Mucosa of rectum (tissue), 2 donors: ENCODE measurements around the gene ADH1A.

Experiments used
- H3K27ac ChIP-seq, 2 donors: one replicate each; pipeline ENCODE4 v1.7.0; 2013; ENCODE audit warnings: inconsistent platforms in 2 of 2, low read depth in 2 of 2, low read length in 2 of 2
- H3K27me3 ChIP-seq, 2 donors: one replicate each; pipeline ENCODE4 v1.7.0; 2013; ENCODE audit warnings: low read length in 2 of 2; ENCODE audit not compliant: control insufficient read depth in 2 of 2, insufficient read depth in 2 of 2
- H3K36me3 ChIP-seq, 2 donors: one replicate each; pipeline ENCODE4 v1.7.0; 2013; ENCODE audit warnings: low read length in 2 of 2; ENCODE audit not compliant: control insufficient read depth in 2 of 2, insufficient read depth in 2 of 2
- H3K4me1 ChIP-seq, 2 donors: one replicate each; pipeline ENCODE4 v1.7.0; 2013; ENCODE audit warnings: low read length in 2 of 2, mild to moderate bottlenecking in 1 of 2; ENCODE audit not compliant: control insufficient read depth in 2 of 2, insufficient read depth in 2 of 2
- H3K4me3 ChIP-seq, 2 donors: one replicate each; pipeline ENCODE4 v1.7.0; 2013; ENCODE audit warnings: low read length in 2 of 2
- H3K9ac ChIP-seq, 2 donors: one replicate each; pipeline ENCODE4 v1.7.0; 2013; ENCODE audit warnings: low read length in 2 of 2, low read depth in 1 of 2, mild to moderate bottlenecking in 1 of 2
- H3K9me3 ChIP-seq, 2 donors: one replicate each; pipeline ENCODE4 v1.7.0; 2013; ENCODE audit warnings: low read length in 2 of 2; ENCODE audit not compliant: control insufficient read depth in 2 of 2
- donor health status: healthy.
- donor health status: Normal muscosa, but diverticular disease.

The ADH1A gene

GRCh38 chr4:99293357-99293756, 2.6 kb upstream of the ADH1A start:
- Histone ChIP-seq H3K27me3 (no peaks in the 10 kb centered on the region), H3K9me3 (no peaks in the 10 kb centered on the region)

GRCh38 chr4:99285387-99285786, 5.4 kb downstream of the ADH1A start:
- H3K4me1 ChIP-seq, result no peaks in the 10 kb centered on the region
- H3K27ac ChIP-seq, result no peak overlapping the region
- H3K9me3 ChIP-seq, result no peaks in the 10 kb centered on the region
- H3K9ac ChIP-seq, result no peak overlapping the region
- no peaks in the 10 kb centered on the region for H3K27me3 ChIP-seq
- no peak overlapping the region for H3K4me3 ChIP-seq
- no peaks in the 10 kb centered on the region for H3K36me3 ChIP-seq

More at GRCh38 chr4:99293357-99293756, 2.6 kb upstream of the ADH1A start:
- Histone ChIP-seq H3K9ac (no peak overlapping the region), H3K36me3 (no peaks in the 10 kb centered on the region), H3K4me3 (no peak overlapping the region), H3K4me1 (no peaks in the 10 kb centered on the region), H3K27ac (no peak overlapping the region)

- no peak overlapping the region for H3K9ac ChIP-seq
- H3K27ac ChIP-seq, result no peak overlapping the region
- H3K9me3 ChIP-seq, result no peaks in the 10 kb centered on the region
- H3K4me3 ChIP-seq, result no peak overlapping the region
- H3K4me1 ChIP-seq, result no peaks in the 10 kb centered on the region
- no peaks in the 10 kb centered on the region for H3K27me3 ChIP-seq
- H3K36me3 ChIP-seq, result no peaks in the 10 kb centered on the region
Observed at GRCh38 chr4:99282731-99283130, 8.1 kb downstream of the ADH1A start.

- H3K9ac ChIP-seq, result no peak overlapping the region
- no peak overlapping the region for H3K27ac ChIP-seq
- no peaks in the 10 kb centered on the region for H3K4me1 ChIP-seq
- no peak overlapping the region for H3K4me3 ChIP-seq
- no peaks in the 10 kb centered on the region for H3K9me3 ChIP-seq
- no peaks in the 10 kb centered on the region for H3K36me3 ChIP-seq
- no peaks in the 10 kb centered on the region for H3K27me3 ChIP-seq
Observed at GRCh38 chr4:99281261-99281660, 9.5 kb downstream of the ADH1A start.

- H3K4me1 ChIP-seq, result no peaks in the 10 kb centered on the region
- no peak overlapping the region for H3K9ac ChIP-seq
- H3K36me3 ChIP-seq, result no peaks in the 10 kb centered on the region
- H3K27me3 ChIP-seq, result no peaks in the 10 kb centered on the region
- no peaks in the 10 kb centered on the region for H3K9me3 ChIP-seq
- H3K27ac ChIP-seq, result no peak overlapping the region
- H3K4me3 ChIP-seq, result no peak overlapping the region
Observed at GRCh38 chr4:99276417-99276816, 14.4 kb downstream of the ADH1A start.

- H3K9ac ChIP-seq, result no peak overlapping the region
- no peak overlapping the region for H3K4me3 ChIP-seq
- H3K9me3 ChIP-seq, result no peaks in the 10 kb centered on the region
- no peaks in the 10 kb centered on the region for H3K27me3 ChIP-seq
- H3K4me1 ChIP-seq, result no peaks in the 10 kb centered on the region
- no peak overlapping the region for H3K27ac ChIP-seq
- no peaks in the 10 kb centered on the region for H3K36me3 ChIP-seq
Observed at GRCh38 chr4:99275885-99276284, 14.9 kb downstream of the ADH1A start.

GRCh38 chr4:99275050-99275449, 15.7 kb downstream of the ADH1A start:
- Histone ChIP-seq H3K4me1 (no peaks in the 10 kb centered on the region), H3K9me3 (no peaks in the 10 kb centered on the region), H3K9ac (no peak overlapping the region), H3K27me3 (no peaks in the 10 kb centered on the region), H3K4me3 (no peak overlapping the region), H3K27ac (no peak overlapping the region), H3K36me3 (no peaks in the 10 kb centered on the region)

GRCh38 chr4:99273704-99274103, 17.1 kb downstream of the ADH1A start:
- no peaks in the 10 kb centered on the region for H3K4me1 ChIP-seq
- no peaks in the 10 kb centered on the region for H3K36me3 ChIP-seq
- no peak overlapping the region for H3K27ac ChIP-seq
- H3K4me3 ChIP-seq, result no peak overlapping the region
- H3K9me3 ChIP-seq, result no peaks in the 10 kb centered on the region
- no peaks in the 10 kb centered on the region for H3K27me3 ChIP-seq
- no peak overlapping the region for H3K9ac ChIP-seq

- H3K4me1 ChIP-seq, result no peaks in the 10 kb centered on the region
- H3K27ac ChIP-seq, result no peak overlapping the region
- H3K9ac ChIP-seq, result no peak overlapping the region
- H3K4me3 ChIP-seq, result no peak overlapping the region
- no peaks in the 10 kb centered on the region for H3K27me3 ChIP-seq
- H3K9me3 ChIP-seq, result no peaks in the 10 kb centered on the region
- H3K36me3 ChIP-seq, result no peaks in the 10 kb centered on the region
Observed at GRCh38 chr4:99264927-99265326, 25.9 kb downstream of the ADH1A start.

GRCh38 chr4:99252746-99253145, 38.0 kb downstream of the ADH1A start:
- no peaks in the 10 kb centered on the region for H3K36me3 ChIP-seq
- H3K9me3 ChIP-seq, result no peaks in the 10 kb centered on the region
- H3K4me3 ChIP-seq, result no peak overlapping the region
- no peak overlapping the region for H3K9ac ChIP-seq
- no peak overlapping the region for H3K27ac ChIP-seq
- H3K27me3 ChIP-seq, result no peaks in the 10 kb centered on the region
- no peaks in the 10 kb centered on the region for H3K4me1 ChIP-seq

GRCh38 chr4:99248714-99249113, 42.1 kb downstream of the ADH1A start:
- H3K4me3 ChIP-seq, result no peak overlapping the region
- H3K4me1 ChIP-seq, result no peaks in the 10 kb centered on the region
- no peaks in the 10 kb centered on the region for H3K36me3 ChIP-seq
- no peak overlapping the region for H3K9ac ChIP-seq
- no peaks in the 10 kb centered on the region for H3K9me3 ChIP-seq
- no peak overlapping the region for H3K27ac ChIP-seq
- no peaks in the 10 kb centered on the region for H3K27me3 ChIP-seq
